CD8-positive, alpha-beta memory T cell (primary cell): ENCODE measurements around the gene MED22. TPM values are rescaled to one million over a fixed set of nuclear protein-coding genes. Genes with fewer than 3 reads are reported as not detected.
"Not testable (repeated sequence)": the region's sequence is repeated elsewhere in the genome, so short reads cannot be mapped to it uniquely, and the experiment has no call there.

ENCODE experiments used
- CTCF ChIA-PET: fragments of 350-600 bp; sonication (Branson Sonifier 250); formaldehyde crosslinking; loops from one replicate; lab custom pipeline; 2021; ENCODE audit warnings: antibody characterized with exemption; lab: Charles Lee
- POLR2A ChIA-PET: fragments of 350-600 bp; sonication (Branson Sonifier 250); formaldehyde crosslinking; loops from one replicate; lab custom pipeline; 2021; ENCODE audit warnings: antibody characterized with exemption; lab: Charles Lee
- DNase-seq, 5 donors: peaks; one replicate each; pipeline versions ENCODE4 v3.0.0 to v3.0.0-alpha.2; 2020 to 2022; ENCODE audit warnings: mixed read lengths in 1 of 5
- H3K27ac ChIP-seq: one replicate; pipeline ENCODE4 v1.7.0; 2013; ENCODE audit warnings: low read depth, mild to moderate bottlenecking, low read length, moderate library complexity
- H3K27me3 ChIP-seq: 2 replicates; pipeline ENCODE4 v1.7.0; 2013; ENCODE audit warnings: low read length, mild to moderate bottlenecking; ENCODE audit not compliant: insufficient read depth, poor library complexity, severe bottlenecking
- H3K36me3 ChIP-seq: 2 replicates; pipeline ENCODE4 v1.7.0; 2013; ENCODE audit warnings: mild to moderate bottlenecking, low read length, moderate library complexity; ENCODE audit not compliant: insufficient read depth
- H3K4me1 ChIP-seq: 2 replicates; pipeline ENCODE4 v1.7.0; 2013; ENCODE audit warnings: mild to moderate bottlenecking, low read length, moderate library complexity; ENCODE audit not compliant: insufficient read depth
- H3K4me3 ChIP-seq: 2 replicates; pipeline ENCODE4 v1.7.0; 2013; ENCODE audit warnings: mild to moderate bottlenecking, low read length
- H3K9me3 ChIP-seq: 2 replicates; pipeline ENCODE4 v1.7.0; 2013; ENCODE audit warnings: mild to moderate bottlenecking, low read length
- H3K27ac Mint-ChIP-seq, 8 donors: one replicate each; pipeline ENCODE4 v1.8.0; 2020 to 2021; ENCODE audit warnings: mixed read lengths in 8 of 8, mild to moderate bottlenecking in 6 of 8, inconsistent platforms in 3 of 8, moderate library complexity in 3 of 8
- H3K27me3 Mint-ChIP-seq, 2 donors: one replicate each; pipeline ENCODE4 v1.8.0; 2020 to 2021; ENCODE audit warnings: mixed read lengths in 2 of 2, mild to moderate bottlenecking in 1 of 2, moderate library complexity in 1 of 2
- H3K36me3 Mint-ChIP-seq, 3 donors: one replicate each; pipeline ENCODE4 v1.8.0; 2020 to 2021; ENCODE audit warnings: mixed read lengths in 3 of 3, inconsistent platforms in 1 of 3, mild to moderate bottlenecking in 1 of 3
- H3K4me1 Mint-ChIP-seq, 3 donors: one replicate each; pipeline ENCODE4 v1.8.0; 2020 to 2021; ENCODE audit warnings: mixed read lengths in 3 of 3, inconsistent platforms in 1 of 3, mild to moderate bottlenecking in 1 of 3
- H3K4me3 Mint-ChIP-seq, 7 donors: one replicate each; pipeline ENCODE4 v1.8.0; 2020 to 2021; ENCODE audit warnings: mixed read lengths in 7 of 7, mild to moderate bottlenecking in 6 of 7, moderate library complexity in 4 of 7, inconsistent platforms in 2 of 7
- H3K9me3 Mint-ChIP-seq, 5 donors: one replicate each; pipeline ENCODE4 v1.8.0; 2020 to 2022; ENCODE audit warnings: mixed read lengths in 5 of 5, mild to moderate bottlenecking in 3 of 5, moderate library complexity in 2 of 5, inconsistent platforms in 1 of 5
- polyA plus RNA-seq: library from polyadenylated mRNA; unstranded; fragments of 300-500 nt; fragmentation: Illumina TruSeq; gene quantifications from one replicate; pipeline ENCODE4 v1.2.3, GENCODE V29; 2021
- total RNA-seq, 2 experiments: library from RNA; stranded (reverse); gene quantifications; one replicate each; pipeline ENCODE4 v1.2.3, GENCODE V29; 2021

MED22 gene
- total RNA-seq (10 to 100 TPM; 43.3 to 46.3 TPM), polyA plus RNA-seq (19.0 TPM)

DNA sequence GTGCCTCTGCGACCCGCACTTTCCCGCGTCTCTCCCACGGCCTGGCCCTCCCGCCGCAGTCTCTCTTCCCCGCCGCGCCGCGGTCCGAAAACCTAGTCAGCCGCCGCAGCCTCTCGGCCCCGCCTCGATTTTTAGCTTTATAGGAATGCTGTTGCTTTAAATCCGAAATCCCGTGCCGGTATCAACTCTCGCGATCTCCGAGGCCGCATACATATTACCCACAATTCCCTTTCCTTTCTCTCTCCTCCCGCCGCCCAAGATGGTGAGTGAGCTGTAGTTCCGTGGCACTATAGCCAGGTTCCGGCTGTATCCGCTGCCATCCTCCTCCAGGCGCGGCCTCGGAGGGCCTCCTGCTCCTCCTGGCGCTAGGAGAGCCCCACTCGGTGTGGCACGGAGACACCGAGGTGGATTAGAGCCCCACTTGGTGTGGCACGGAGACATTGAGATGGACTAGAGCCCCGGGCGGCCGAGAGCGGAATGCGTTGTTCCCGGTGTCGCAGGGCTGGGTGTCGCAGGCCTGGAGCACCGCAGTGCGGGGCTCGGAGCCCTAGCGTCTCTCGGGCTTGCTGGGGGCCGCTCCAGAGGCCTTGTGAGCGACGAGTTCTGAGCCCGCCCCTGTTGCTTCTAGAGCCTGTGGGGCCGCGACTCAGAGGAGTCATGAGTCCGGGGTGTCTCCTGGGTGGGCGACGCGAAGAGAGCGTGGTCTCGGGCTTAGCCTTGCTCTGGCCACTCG is at the start of gene MED22, which contains the start of gene RPL7A:
Gene MED22, minus strand, starts transcription at position 147 of the 733 bp plus-strand sequence. CDS start 1,469 bp downstream, outside the sequence.
Gene RPL7A, plus strand, starts transcription at position 234 of the 733 bp plus-strand sequence. Its CDS starts 26 bp downstream, at position 260.
- Histone ChIP-seq H3K4me3 (peak within 1 kb of the TSS; percentile 99), H3K27me3 (no peaks in the 10 kb centered on the region), H3K27ac (peak within 1 kb of the TSS; percentile 92), H3K36me3 (peaks cover 56% of the 10 kb centered on the region), H3K4me1 (peaks cover 29% of the 10 kb centered on the region), H3K9me3 (no peaks in the 10 kb centered on the region)
- no peaks in the 10 kb centered on the region for H3K9me3 Mint-ChIP-seq
- DNase-seq = peak; percentile 80 to 95 (median 90)
- peaks cover 0 to 3% of the 10 kb centered on the region in 2 donors for H3K27me3 Mint-ChIP-seq
- ChIA-PET POLR2A (interaction anchor here (0.6 to 1.8 kb wide), 10 partner anchors 8 to 336 kb away, joined by 3 to 25 read pairs (median 6); partner anchors contain the start of genes REXO4, STKLD1, SURF1 and SURF2), CTCF (interaction anchor here (0.8 to 6.1 kb wide), 4 partner anchors 8 to 56 kb away, joined by 3 to 47 read pairs (median 4); partner anchors contain the start of genes SURF1 and SURF2)
- H3K4me1 Mint-ChIP-seq = peaks cover 29 to 47% (median 38%) of the 10 kb centered on the region in 3 donors
- H3K4me3 Mint-ChIP-seq = peak within 1 kb of the TSS; percentile 93 to 100 (median 99)
- H3K27ac Mint-ChIP-seq = peak within 1 kb of the TSS; percentile 89 to 99 (median 98)
- peaks cover 7 to 86% (median 17%) of the 10 kb centered on the region in 3 donors for H3K36me3 Mint-ChIP-seq

DNA sequence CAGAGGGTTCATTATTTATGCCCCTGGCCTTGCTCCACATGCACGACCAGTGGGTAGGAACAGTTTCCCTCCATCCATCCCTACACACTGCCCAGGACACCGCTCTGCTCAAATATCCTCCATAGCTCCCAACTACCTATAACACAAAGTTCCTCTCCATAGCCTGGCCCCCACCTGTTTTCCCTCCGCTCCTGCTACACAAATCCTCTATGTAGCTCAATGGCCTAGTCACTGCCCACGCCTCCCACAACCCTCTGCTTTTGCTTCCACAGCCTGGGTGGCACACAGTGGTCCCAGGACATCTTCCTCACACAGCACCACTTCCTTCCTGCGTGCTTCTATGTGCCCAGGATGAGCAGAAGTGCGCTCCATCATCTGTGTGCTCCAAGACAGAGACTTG is 49.4 kb upstream of the MED22 start:
- H3K9me3 ChIP-seq = no peaks in the 10 kb centered on the region
- H3K36me3 Mint-ChIP-seq = no peaks in the 10 kb centered on the region
- no peaks in the 10 kb centered on the region for H3K9me3 Mint-ChIP-seq
- no peaks in the 10 kb centered on the region for H3K27me3 ChIP-seq
- DNase-seq = no peak
- H3K27ac ChIP-seq = no peak overlapping the region
- H3K4me3 ChIP-seq = no peak overlapping the region
- H3K27ac Mint-ChIP-seq = peak overlapping the region in 1 of 8 donors; percentile 11
- H3K36me3 ChIP-seq = no peaks in the 10 kb centered on the region
- H3K4me1 ChIP-seq = no peaks in the 10 kb centered on the region
- POLR2A ChIA-PET = no interaction called here
- no peak overlapping the region for H3K4me3 Mint-ChIP-seq
- CTCF ChIA-PET = interaction anchor here (1.5 kb wide), 1 partner anchor 15 kb away, joined by 3 read pairs; no protein-coding TSS in a partner anchor
- H3K27me3 Mint-ChIP-seq = no peaks in the 10 kb centered on the region
- H3K4me1 Mint-ChIP-seq = no peaks in the 10 kb centered on the region

DNA sequence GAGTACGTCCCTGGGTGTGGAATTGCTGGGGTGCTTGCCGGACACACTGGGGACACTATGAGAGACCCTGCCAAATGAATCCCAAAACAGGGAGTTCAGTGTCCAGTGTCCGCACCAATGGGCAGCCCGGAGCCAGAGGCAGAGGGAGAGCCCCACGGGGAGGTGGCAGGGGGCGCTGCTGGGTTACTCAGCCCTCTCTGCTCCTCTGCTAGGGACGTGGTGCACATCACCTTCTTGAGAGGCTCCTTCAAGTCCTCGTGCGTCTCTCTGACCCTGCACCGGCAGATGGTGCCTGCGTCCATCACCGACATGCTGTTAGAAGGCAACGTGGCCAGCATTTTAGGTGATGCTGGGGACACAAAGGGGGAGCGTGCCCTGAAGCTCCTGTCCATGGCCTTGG is 49.0 kb upstream of the MED22 start:
- no peak overlapping the region for H3K27ac ChIP-seq
- no peak overlapping the region for H3K27ac Mint-ChIP-seq
- H3K36me3 Mint-ChIP-seq = no peaks in the 10 kb centered on the region
- H3K9me3 Mint-ChIP-seq = no peaks in the 10 kb centered on the region
- H3K4me1 ChIP-seq = no peaks in the 10 kb centered on the region
- POLR2A ChIA-PET = no interaction called here
- peak overlapping the region in 1 of 7 donors; percentile 48 for H3K4me3 Mint-ChIP-seq
- DNase-seq = no peak
- H3K4me3 ChIP-seq = no peak overlapping the region
- no peaks in the 10 kb centered on the region for H3K4me1 Mint-ChIP-seq
- H3K36me3 ChIP-seq = no peaks in the 10 kb centered on the region
- CTCF ChIA-PET = interaction anchor here (1.5 kb wide), 1 partner anchor 15 kb away, joined by 3 read pairs; no protein-coding TSS in a partner anchor
- no peaks in the 10 kb centered on the region for H3K27me3 ChIP-seq
- H3K27me3 Mint-ChIP-seq = no peaks in the 10 kb centered on the region
- no peaks in the 10 kb centered on the region for H3K9me3 ChIP-seq

DNA sequence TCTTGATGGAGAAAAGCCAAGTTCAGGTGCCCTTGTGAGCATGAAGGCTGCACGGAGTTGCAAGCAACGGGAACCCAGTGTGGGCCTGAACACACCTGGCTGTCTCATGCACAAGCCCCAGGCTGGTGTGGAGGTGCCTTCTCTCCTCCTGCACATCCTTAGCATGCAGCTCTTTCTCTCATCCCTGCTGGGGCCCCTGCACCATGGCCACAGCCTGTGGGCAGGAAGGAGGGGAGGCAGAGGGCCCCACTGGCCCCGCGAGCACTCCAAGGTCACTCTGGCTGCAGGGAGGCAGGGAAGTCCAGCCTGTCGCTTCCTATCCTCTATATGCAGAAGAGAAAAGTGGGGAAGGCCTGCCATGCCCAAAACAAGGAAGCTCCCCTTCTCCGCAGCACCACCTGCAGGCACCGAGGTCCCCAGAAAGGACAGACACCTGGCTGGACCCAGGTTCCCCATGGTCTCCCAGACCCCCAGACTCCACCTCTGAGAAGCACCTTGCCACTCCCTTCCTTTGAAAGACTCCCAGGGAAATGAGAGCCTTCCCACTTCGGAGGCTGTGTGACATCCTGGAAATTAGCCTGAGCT is 46.8 kb upstream of the MED22 start:
- no peaks in the 10 kb centered on the region for H3K9me3 ChIP-seq
- H3K4me3 Mint-ChIP-seq = no peak overlapping the region
- no peak overlapping the region for H3K27ac Mint-ChIP-seq
- POLR2A ChIA-PET = no interaction called here
- H3K4me1 Mint-ChIP-seq = no peaks in the 10 kb centered on the region
- H3K4me3 ChIP-seq = no peak overlapping the region
- DNase-seq = no peak
- H3K36me3 ChIP-seq = no peaks in the 10 kb centered on the region
- H3K27me3 Mint-ChIP-seq = peaks cover 2 to 6% of the 10 kb centered on the region in 2 donors
- H3K9me3 Mint-ChIP-seq = no peaks in the 10 kb centered on the region
- H3K4me1 ChIP-seq = no peaks in the 10 kb centered on the region
- CTCF ChIA-PET = no interaction called here
- H3K36me3 Mint-ChIP-seq = no peaks in the 10 kb centered on the region
- H3K27ac ChIP-seq = no peak overlapping the region
- H3K27me3 ChIP-seq = peaks cover 3% of the 10 kb centered on the region

DNA sequence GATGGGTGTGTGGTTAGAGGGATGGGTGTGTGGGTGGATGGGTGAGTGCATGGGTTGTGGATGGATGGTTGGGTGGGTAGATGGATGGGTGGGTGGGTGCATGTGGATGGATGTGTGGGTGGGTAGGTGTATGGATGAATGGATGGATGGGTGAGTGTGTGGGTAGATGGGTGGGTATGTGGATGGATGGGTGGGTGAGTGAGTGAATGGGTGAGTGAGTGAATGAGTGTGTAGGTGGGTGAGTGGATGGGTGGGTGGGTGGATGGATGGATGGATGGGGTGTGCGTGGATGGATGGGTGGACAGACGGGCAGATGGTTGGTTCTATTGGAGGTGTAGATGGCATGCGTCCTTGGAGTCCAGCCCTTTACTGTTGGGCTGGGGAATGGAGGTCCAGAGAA is 45.5 kb upstream of the MED22 start:
- no peak overlapping the region for H3K27ac ChIP-seq
- Mint-ChIP-seq H3K9me3 (no peaks in the 10 kb centered on the region), H3K4me3 (no peak overlapping the region), H3K27ac (no peak overlapping the region), H3K4me1 (no peaks in the 10 kb centered on the region), H3K27me3 (peaks cover 4 to 8% of the 10 kb centered on the region in 2 donors), H3K36me3 (no peaks in the 10 kb centered on the region)
- H3K4me3 ChIP-seq = no peak overlapping the region
- no peaks in the 10 kb centered on the region for H3K4me1 ChIP-seq
- H3K27me3 ChIP-seq = peaks cover 3% of the 10 kb centered on the region
- H3K9me3 ChIP-seq = no peaks in the 10 kb centered on the region
- DNase-seq = no peak
- no peaks in the 10 kb centered on the region for H3K36me3 ChIP-seq
- POLR2A ChIA-PET = no interaction called here
- CTCF ChIA-PET = no interaction called here

DNA sequence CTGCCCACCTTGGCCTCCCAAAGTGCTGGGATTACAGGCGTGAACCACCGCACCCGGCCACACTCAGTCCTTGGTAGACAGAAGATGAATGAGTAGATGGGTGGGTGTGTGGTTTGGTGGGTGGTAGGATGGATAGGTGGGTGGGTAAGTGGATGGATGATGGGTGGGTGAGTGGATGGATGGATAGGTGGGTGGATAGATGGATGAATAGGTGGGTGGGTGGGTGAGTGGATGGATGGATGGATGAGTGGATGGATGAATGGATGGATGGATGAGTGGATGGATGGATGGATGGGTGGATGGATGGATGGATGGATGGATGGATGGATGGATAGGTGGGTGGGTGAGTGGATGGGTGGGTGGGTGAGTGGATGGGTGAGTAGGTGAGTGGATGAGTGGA is 44.4 kb upstream of the MED22 start:
- H3K27me3 Mint-ChIP-seq, H3K9me3 Mint-ChIP-seq, H3K4me1 ChIP-seq, H3K27ac Mint-ChIP-seq, CTCF ChIA-PET, H3K4me1 Mint-ChIP-seq, H3K4me3 ChIP-seq, H3K36me3 Mint-ChIP-seq, H3K27me3 ChIP-seq, H3K4me3 Mint-ChIP-seq, DNase-seq, H3K9me3 ChIP-seq, H3K36me3 ChIP-seq, H3K27ac ChIP-seq: not testable (repeated sequence)
- POLR2A ChIA-PET = interaction anchor here (0.6 kb wide), 1 partner anchor 11 kb away, joined by 3 read pairs; no protein-coding TSS in a partner anchor

DNA sequence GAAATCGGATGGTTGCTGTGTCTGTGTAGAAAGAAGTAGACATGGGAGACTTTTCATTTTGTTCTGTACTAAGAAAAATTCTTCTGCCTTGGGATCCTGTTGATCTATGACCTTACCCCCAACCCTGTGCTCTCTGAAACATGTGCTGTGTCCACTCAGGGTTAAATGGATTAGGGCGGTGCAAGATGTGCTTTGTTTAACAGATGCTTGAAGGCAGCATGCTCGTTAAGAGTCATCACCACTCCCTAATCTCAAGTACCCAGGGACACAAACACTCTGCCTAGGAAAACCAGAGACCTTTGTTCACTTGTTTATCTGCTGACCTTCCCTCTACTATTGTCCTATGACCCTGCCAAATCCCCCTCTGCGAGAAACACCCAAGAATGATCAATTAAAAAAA is 43.5 kb upstream of the MED22 start:
- H3K27ac Mint-ChIP-seq, H3K27me3 ChIP-seq, H3K9me3 Mint-ChIP-seq, H3K36me3 Mint-ChIP-seq, DNase-seq, H3K4me1 Mint-ChIP-seq, H3K36me3 ChIP-seq, H3K27me3 Mint-ChIP-seq, H3K4me3 ChIP-seq, H3K4me3 Mint-ChIP-seq, H3K27ac ChIP-seq, H3K4me1 ChIP-seq, H3K9me3 ChIP-seq, CTCF ChIA-PET: not testable (repeated sequence)
- POLR2A ChIA-PET = interaction anchor here (0.6 kb wide), 1 partner anchor 10 kb away, joined by 3 read pairs; no protein-coding TSS in a partner anchor

DNA sequence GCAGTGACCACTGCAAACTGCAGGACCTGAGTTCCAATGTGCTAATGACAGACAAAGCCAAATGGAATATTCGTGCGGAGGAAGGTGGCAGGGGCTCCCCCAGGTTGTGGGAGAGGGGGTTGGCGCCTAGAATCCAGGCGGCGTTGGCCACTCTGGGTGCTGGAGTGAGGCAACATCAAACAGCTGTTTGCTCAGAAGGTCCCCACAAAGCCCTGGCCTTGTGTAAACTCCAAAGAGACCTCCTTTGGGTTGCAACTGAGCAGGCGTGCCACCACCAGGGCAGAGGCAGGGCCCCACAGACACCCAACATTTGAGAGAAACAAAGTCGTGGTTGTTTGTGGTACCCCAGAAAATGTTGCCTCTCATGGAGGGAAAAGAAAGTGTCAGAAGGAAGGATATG is 42.8 kb upstream of the MED22 start:
- CTCF ChIA-PET = no interaction called here
- POLR2A ChIA-PET = no interaction called here
- no peak for DNase-seq

More for the DNA sequence above, 42.8 kb upstream of the MED22 start:
- Mint-ChIP-seq H3K4me1 (no peaks in the 10 kb centered on the region), H3K27ac (no peak overlapping the region), H3K4me3 (no peak overlapping the region), H3K27me3 (peaks cover 8% of the 10 kb centered on the region in 2 donors), H3K9me3 (no peaks in the 10 kb centered on the region), H3K36me3 (no peaks in the 10 kb centered on the region)
- no peak overlapping the region for H3K4me3 ChIP-seq
- H3K9me3 ChIP-seq = no peaks in the 10 kb centered on the region
- no peak overlapping the region for H3K27ac ChIP-seq
- H3K27me3 ChIP-seq = peaks cover 3% of the 10 kb centered on the region
- no peaks in the 10 kb centered on the region for H3K4me1 ChIP-seq
- no peaks in the 10 kb centered on the region for H3K36me3 ChIP-seq
